RKO (cell line): ENCODE results near the gene DOK5.
A peak's percentile ranks its signal among the peaks of the same experiment; 100 is the strongest.
"Not testable (repeated sequence)": the region's sequence is repeated elsewhere in the genome, so short reads cannot be mapped to it uniquely, and the experiment has no call there.

Experiments used
- DNase-seq: peaks from one replicate; pipeline ENCODE4 v3.0.0-alpha.2; 2016; ENCODE audit warnings: low spot score

DOK5 gene

GRCh38 chr20:54472607-54473006 lies 2.8 kb upstream of the DOK5 start:
- DNase-seq = no peak

GRCh38 chr20:54473340-54473739 lies 2.1 kb upstream of the DOK5 start:
- no peak for DNase-seq

GRCh38 chr20:54474046-54474445 lies 1.3 kb upstream of the DOK5 start:
- no peak for DNase-seq

GRCh38 chr20:54474866-54475265 lies 527 bp upstream of the DOK5 start:
- no peak for DNase-seq

GRCh38 chr20:54476169-54477009 lies 996 bp downstream of the DOK5 start:
- DNase-seq = no peak

- peak; percentile 5 for DNase-seq
Measured at GRCh38 chr20:54477191-54477955, 2.0 kb downstream of the DOK5 start.

- peak; percentile 16 for DNase-seq
Measured at GRCh38 chr20:54479138-54479906, 3.9 kb downstream of the DOK5 start.

- not testable (repeated sequence) for DNase-seq
Measured at GRCh38 chr20:54479937-54480336, 4.5 kb downstream of the DOK5 start.

GRCh38 chr20:54481442-54481841 lies 6.0 kb downstream of the DOK5 start:
- no peak for DNase-seq

- DNase-seq = no peak
Measured at GRCh38 chr20:54485631-54486030, 10.2 kb downstream of the DOK5 start.

GRCh38 chr20:54486585-54486984 lies 11.2 kb downstream of the DOK5 start:
- no peak for DNase-seq

- DNase-seq = no peak
Measured at GRCh38 chr20:54488442-54488841, 13.0 kb downstream of the DOK5 start.

- DNase-seq = no peak
Measured at GRCh38 chr20:54491506-54491905, 16.1 kb downstream of the DOK5 start.

GRCh38 chr20:54494303-54495006 lies 19.1 kb downstream of the DOK5 start:
- DNase-seq = no peak

GRCh38 chr20:54497931-54498718 lies 22.7 kb downstream of the DOK5 start:
- DNase-seq = no peak

GRCh38 chr20:54499111-54499510 lies 23.7 kb downstream of the DOK5 start:
- DNase-seq = no peak

GRCh38 chr20:54502179-54502578 lies 26.8 kb downstream of the DOK5 start:
- DNase-seq = peak; percentile 19

GRCh38 chr20:54506643-54507042 lies 31.2 kb downstream of the DOK5 start:
- DNase-seq = no peak

GRCh38 chr20:54510541-54511129 lies 35.2 kb downstream of the DOK5 start:
- no peak for DNase-seq

- no peak for DNase-seq
Measured at GRCh38 chr20:54512694-54513093, 37.3 kb downstream of the DOK5 start.
